IMR-90 (cell line): ENCODE measurements around the gene CDC37L1. TPM values are rescaled to one million over a fixed set of nuclear protein-coding genes. Genes with fewer than 3 reads are reported as not detected.

Experiments
- ATAC-seq: fragments of 200-7000 bp; cut with Tn5 transposase; 2 replicates; pipeline ENCODE4 v1.9.1; 2020; ENCODE audit warnings: low read depth, mild to moderate bottlenecking, moderate library complexity
- BruUV-seq: library from RNA; stranded (reverse); fragments of 400-500 nt; replicated peaks from 2 replicates; lab custom pipeline; 2021; lab: Mats Ljungman, UMichigan
- CTCF ChIA-PET: fragments of 300-600 bp; formaldehyde crosslinking; extraction: SDS; loops from one replicate; lab custom pipeline; 2021; ENCODE audit warnings: antibody characterized with exemption; lab: Yijun Ruan, JAX
- POLR2A ChIA-PET: fragments of 300-600 bp; sonication (Branson Sonifier 250); formaldehyde crosslinking; loops from one replicate; lab custom pipeline; 2022; ENCODE audit warnings: antibody characterized with exemption; ENCODE audit not compliant: unreplicated experiment; lab: Charles Lee
- DNase-seq: peaks from one replicate; pipeline ENCODE4 v3.0.0; 2013
- H2AFZ ChIP-seq: replicated peaks from 2 replicates; pipeline ENCODE3; 2013; ENCODE audit warnings: low read length, mild to moderate bottlenecking; ENCODE audit not compliant: poor library complexity
- H2AK5ac ChIP-seq: 2 replicates; pipeline ENCODE4 v1.6.1; 2013; ENCODE audit warnings: low read depth, low read length, inconsistent platforms
- H2AK9ac ChIP-seq: replicated peaks from 2 replicates; pipeline ENCODE3; 2013; ENCODE audit warnings: mild to moderate bottlenecking, low read depth, low read length, moderate library complexity; ENCODE audit not compliant: poor library complexity
- H2BK120ac ChIP-seq: 2 replicates; pipeline ENCODE4 v1.6.1; 2013; ENCODE audit warnings: low read depth, low read length, inconsistent platforms
- H2BK15ac ChIP-seq: 3 replicates; pipeline ENCODE4 v1.6.1; 2013; ENCODE audit warnings: low read depth, low read length, inconsistent platforms
- H2BK20ac ChIP-seq: 2 replicates; pipeline ENCODE4 v1.6.1; 2013; ENCODE audit warnings: low read depth, mild to moderate bottlenecking, inconsistent platforms, low read length, moderate library complexity
- H2BK5ac ChIP-seq: 2 replicates; pipeline ENCODE4 v1.6.1; 2013; ENCODE audit warnings: mild to moderate bottlenecking, low read depth, low read length, inconsistent platforms; ENCODE audit not compliant: poor library complexity, severe bottlenecking
- H3K14ac ChIP-seq: replicated peaks from 2 replicates; pipeline ENCODE4 v1.6.1; 2013; ENCODE audit warnings: low read depth, low read length, inconsistent platforms
- H3K18ac ChIP-seq: 2 replicates; pipeline ENCODE4 v1.6.1; 2013; ENCODE audit warnings: low read depth, low read length, control low read depth
- H3K23ac ChIP-seq: 2 replicates; pipeline ENCODE4 v1.6.1; 2013; ENCODE audit warnings: low read depth, low read length, inconsistent platforms
- H3K27ac ChIP-seq: 2 replicates; pipeline ENCODE4 v1.5.1; 2013; ENCODE audit warnings: mild to moderate bottlenecking, control low read depth, low read length; ENCODE audit not compliant: insufficient read depth
- H3K27me3 ChIP-seq: 2 replicates; pipeline ENCODE4 v1.6.1; 2013; ENCODE audit warnings: low read length; ENCODE audit not compliant: control insufficient read depth, insufficient read depth
- H3K36me3 ChIP-seq: 2 replicates; pipeline ENCODE4 v1.6.1; 2013; ENCODE audit warnings: low read length, mixed read lengths; ENCODE audit not compliant: control insufficient read depth, insufficient read depth
- H3K4ac ChIP-seq: 2 replicates; pipeline ENCODE4 v1.6.1; 2013; ENCODE audit warnings: low read depth, low read length, inconsistent platforms
- H3K4me1 ChIP-seq: 2 replicates; pipeline ENCODE4 v1.6.1; 2013; ENCODE audit warnings: low read length, mixed read lengths; ENCODE audit not compliant: control insufficient read depth, insufficient read depth
- H3K4me2 ChIP-seq: 2 replicates; pipeline ENCODE4 v1.6.1; 2013; ENCODE audit warnings: low read depth, mild to moderate bottlenecking, control low read depth, low read length, moderate library complexity
- H3K4me3 ChIP-seq: 2 replicates; pipeline ENCODE4 v1.5.1; 2013; ENCODE audit warnings: low read depth, mild to moderate bottlenecking, control low read depth, low read length, moderate library complexity; ENCODE audit not compliant: insufficient read depth
- H3K56ac ChIP-seq: 2 replicates; pipeline ENCODE4 v1.6.1; 2013; ENCODE audit warnings: low read length, inconsistent platforms; ENCODE audit not compliant: insufficient read depth; ENCODE audit errors: extremely low read depth
- H3K79me1 ChIP-seq, 2 experiments: 2 replicates each; pipeline ENCODE4 v1.6.1; 2013; ENCODE audit warnings: low read length in 2 of 2, inconsistent platforms in 1 of 2, low read depth in 1 of 2
- H3K9ac ChIP-seq: 2 replicates; pipeline ENCODE4 v1.6.1; 2013; ENCODE audit warnings: low read depth, low read length, control low read depth
- H3K9me1 ChIP-seq: 2 replicates; pipeline ENCODE4 v1.6.1; 2013; ENCODE audit warnings: low read length, inconsistent platforms; ENCODE audit not compliant: insufficient read depth
- H3K9me3 ChIP-seq: 2 replicates; pipeline ENCODE4 v1.6.1; 2013; ENCODE audit warnings: low read length; ENCODE audit not compliant: control insufficient read depth, insufficient read depth
- H4K20me1 ChIP-seq: 2 replicates; pipeline ENCODE4 v1.6.1; 2013; ENCODE audit warnings: low read length, inconsistent platforms; ENCODE audit not compliant: insufficient read depth
- H4K5ac ChIP-seq: 2 replicates; pipeline ENCODE4 v1.6.1; 2013; ENCODE audit warnings: mild to moderate bottlenecking, low read depth, low read length, control low read depth
- H4K8ac ChIP-seq, 2 experiments: 2 replicates each; pipeline ENCODE4 v1.6.1; 2013; ENCODE audit warnings: low read depth in 2 of 2, low read length in 2 of 2, control low read depth in 1 of 2, inconsistent platforms in 1 of 2
- H4K91ac ChIP-seq: 2 replicates; pipeline ENCODE4 v1.6.1; 2013; ENCODE audit warnings: low read depth, low read length, inconsistent platforms; ENCODE audit not compliant: insufficient read depth
- ELK1 ChIP-seq: fragments of 150-350 bp; IDR thresholded peaks from 2 replicates; pipeline ENCODE4 v1.6.1; 2016; ENCODE audit warnings: low read depth, mild to moderate bottlenecking, low read length, moderate library complexity, borderline replicate concordance
- NFE2L2 ChIP-seq: fragments of 150-350 bp; IDR thresholded peaks from 2 replicates; pipeline ENCODE4 v1.6.1; 2016; ENCODE audit warnings: low read depth, mild to moderate bottlenecking, low read length
- POLR2A ChIP-seq: IDR thresholded peaks from 2 replicates; pipeline ENCODE4 v1.6.1; 2012; ENCODE audit warnings: mild to moderate bottlenecking, low read depth, low read length
- RCOR1 ChIP-seq: IDR thresholded peaks from 2 replicates; pipeline ENCODE4 v1.6.1; 2012; ENCODE audit warnings: mild to moderate bottlenecking, low read length, improper control_type of control experiment; ENCODE audit not compliant: insufficient replicate concordance
- RFX5 ChIP-seq: IDR thresholded peaks from 2 replicates; pipeline ENCODE4 v1.8.0; 2012; ENCODE audit warnings: low read depth, mild to moderate bottlenecking, low read length, moderate library complexity
- SMC3 ChIP-seq: fragments of 150-350 bp; IDR thresholded peaks from 2 replicates; pipeline ENCODE4 v1.6.1; 2016; ENCODE audit warnings: low read depth, mild to moderate bottlenecking, antibody characterized with exemption, low read length, moderate library complexity
- WGBS, 2 experiments: methylation state at CpG; one replicate each; pipeline versions ENCODE4 v1.1.5 to v1.1.7; 2013; ENCODE audit warnings: missing lambda C conversion rate in 2 of 2; ENCODE audit not compliant: insufficient read length in 1 of 2; ENCODE audit errors: extremely low coverage in 2 of 2; 5-methylcytosine and 5-hydroxymethylcytosine counted together
- dilution Hi-C: fragments of 300-500 bp; cut with HindIII; formaldehyde crosslinking; loops from one replicate; pipeline ENCODE4 v1.14.3; 2018; ENCODE audit warnings: low sequenced_read_pairs; ENCODE audit not compliant: unreplicated experiment
- in situ Hi-C: fragments of 300-500 bp; cut with MboI; formaldehyde crosslinking; loops from 3 replicates; pipeline ENCODE4 v1.14.3; 2019; ENCODE audit warnings: low sequenced_read_pairs, inconsistent platforms, mixed read lengths
- intact Hi-C: fragments of 100-400 bp; cut with micrococcal nuclease; formaldehyde crosslinking; loops from 2 replicates; pipeline ENCODE4 v1.10.0; 2022
- polyA plus RNA-seq, 3 experiments: library from polyadenylated mRNA; depleted of rRNA; stranded (reverse); fragments of >200 nt; gene quantifications; 2 replicates each; pipeline ENCODE4 v1.2.3, GENCODE V29; 2012; ENCODE audit warnings: low replicate concordance in 1 of 3
- total RNA-seq: library from RNA; depleted of rRNA; stranded (reverse); fragments of >200 nt; gene quantifications from 2 replicates; pipeline ENCODE4 v1.2.3, GENCODE V29; 2012
- TF ChIP-seq, protein P1 (sequence below): conservative IDR thresholded peaks from 2 replicates; pipeline ENCODE4 v1.5.1; 2012; ENCODE audit warnings: mild to moderate bottlenecking, low read depth, low read length, improper control_type of control experiment

Gene CDC37L1
- total and polyA plus RNA-seq, 2 of the 4 experiments (the other 2 are of a cell fraction) = 6.6 to 7.3 TPM

- Histone ChIP-seq H3K9ac (no peak overlapping the region), H4K91ac (no peak overlapping the region), H3K9me1 (no peaks in the 10 kb centered on the region), H2AK5ac (no peak overlapping the region), H4K8ac (no peak overlapping the region), H3K4me2 (no peak overlapping the region), H2AK9ac (no peak overlapping the region), H2BK5ac (no peak overlapping the region), H3K27ac (no peak overlapping the region), H3K36me3 (no peaks in the 10 kb centered on the region), H3K9me3 (no peaks in the 10 kb centered on the region), H3K4ac (no peak overlapping the region), H2BK20ac (no peak overlapping the region), H3K14ac (no peak overlapping the region), H2AFZ (no peak overlapping the region), H3K23ac (no peak overlapping the region), H2BK120ac (no peak overlapping the region), H3K18ac (no peak overlapping the region), H3K4me1 (peaks cover 1% of the 10 kb centered on the region; the same call in 1 of the 2 replicates), H3K27me3 (no peaks in the 10 kb centered on the region; the same call in 1 of the 2 replicates), H3K4me3 (no peak overlapping the region), H3K56ac (no peak overlapping the region), H2BK15ac (no peak overlapping the region), H4K5ac (no peak overlapping the region), H4K20me1 (no peaks in the 10 kb centered on the region), H3K79me1 (0 out of 4 replicates have a peak, but pooled peaks cover 0 to 2% of the 10 kb centered on the region in 2 experiments)
- intact Hi-C loops (loop anchor here (10.0 kb wide), 1 partner anchor 354 kb away; no protein-coding TSS in a partner anchor), dilution Hi-C loops (no loop called here), in situ Hi-C loops (no loop called here)
- POLR2A ChIA-PET = no interaction called here
- WGBS, 2 experiments = 75% methylated on average over 1 of the region's 2 CpGs; no CpG with 5 or more reads in 1 of the 2 experiments
- TF ChIP-seq SMC3 (no peak), RFX5 (no peak), NFE2L2 (no peak), POLR2A (no peak), RCOR1 (no peak), ELK1 (no peak)
- TF ChIP-seq, protein P1, sequence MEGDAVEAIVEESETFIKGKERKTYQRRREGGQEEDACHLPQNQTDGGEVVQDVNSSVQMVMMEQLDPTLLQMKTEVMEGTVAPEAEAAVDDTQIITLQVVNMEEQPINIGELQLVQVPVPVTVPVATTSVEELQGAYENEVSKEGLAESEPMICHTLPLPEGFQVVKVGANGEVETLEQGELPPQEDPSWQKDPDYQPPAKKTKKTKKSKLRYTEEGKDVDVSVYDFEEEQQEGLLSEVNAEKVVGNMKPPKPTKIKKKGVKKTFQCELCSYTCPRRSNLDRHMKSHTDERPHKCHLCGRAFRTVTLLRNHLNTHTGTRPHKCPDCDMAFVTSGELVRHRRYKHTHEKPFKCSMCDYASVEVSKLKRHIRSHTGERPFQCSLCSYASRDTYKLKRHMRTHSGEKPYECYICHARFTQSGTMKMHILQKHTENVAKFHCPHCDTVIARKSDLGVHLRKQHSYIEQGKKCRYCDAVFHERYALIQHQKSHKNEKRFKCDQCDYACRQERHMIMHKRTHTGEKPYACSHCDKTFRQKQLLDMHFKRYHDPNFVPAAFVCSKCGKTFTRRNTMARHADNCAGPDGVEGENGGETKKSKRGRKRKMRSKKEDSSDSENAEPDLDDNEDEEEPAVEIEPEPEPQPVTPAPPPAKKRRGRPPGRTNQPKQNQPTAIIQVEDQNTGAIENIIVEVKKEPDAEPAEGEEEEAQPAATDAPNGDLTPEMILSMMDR = no peak
- no peak for DNase-seq
- no TSS peak for BruUV-seq
- ATAC-seq = no peak
- CTCF ChIA-PET = no interaction called here
Observed at GRCh38 chr9:4668604-4669003, 10.8 kb upstream of the CDC37L1 start.
